Esophagus squamous epithelium (tissue), 4 donors: ENCODE measurements around the gene PRLH.

Source experiments
- POLR2A ChIP-seq, 4 donors: fragments of 450-650 bp; IDR thresholded peaks; one replicate each; pipeline ENCODE4 v1.6.1; 2017; ENCODE audit warnings: antibody characterized with exemption in 4 of 4, mild to moderate bottlenecking in 4 of 4, moderate library complexity in 3 of 4
- TF ChIP-seq, protein P1 (sequence below), 6 experiments: fragments of 450-650 bp in 4 of 6; fragments of 200-600 bp in 2 of 6; sonication (generic) in 2 of 6; IDR thresholded peaks; one replicate each; pipeline ENCODE4 v1.5.1; 2016 to 2019; ENCODE audit warnings: antibody characterized with exemption in 6 of 6, mild to moderate bottlenecking in 4 of 6, moderate library complexity in 4 of 6

DNA sequence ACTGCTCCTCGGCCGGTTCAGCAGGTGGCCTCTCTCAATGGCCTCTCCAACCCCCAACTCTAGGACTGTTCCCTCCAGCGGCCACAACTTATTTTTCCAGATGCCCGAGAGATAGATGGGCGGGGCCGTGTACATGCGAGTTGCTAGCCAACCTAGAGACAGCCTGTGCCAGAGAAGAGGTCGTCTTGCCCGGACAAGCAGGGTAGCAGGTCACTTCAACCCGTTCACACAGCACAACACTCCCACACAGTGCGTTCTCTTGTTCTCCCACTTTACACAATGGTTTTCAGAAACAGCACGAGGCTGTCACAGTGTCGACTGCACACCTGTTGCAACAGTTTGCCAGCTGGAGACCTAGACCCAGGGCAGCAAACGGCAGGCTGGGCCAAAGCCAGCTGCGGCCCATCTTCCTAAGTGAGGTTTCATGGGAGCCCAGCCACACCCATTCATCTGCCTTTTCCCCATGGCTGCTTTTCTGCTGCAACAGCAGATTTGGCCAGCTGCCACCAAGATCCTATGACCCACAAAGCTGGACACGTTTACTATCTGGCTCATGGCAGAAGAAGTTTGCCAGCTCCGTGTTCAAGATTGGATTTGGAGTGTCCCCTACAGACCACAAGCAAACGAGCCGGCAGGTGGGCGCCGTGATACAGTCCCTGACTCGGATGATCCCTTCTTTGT, 7.3 kb upstream of the PRLH start:
- TF ChIP-seq, protein P1, sequence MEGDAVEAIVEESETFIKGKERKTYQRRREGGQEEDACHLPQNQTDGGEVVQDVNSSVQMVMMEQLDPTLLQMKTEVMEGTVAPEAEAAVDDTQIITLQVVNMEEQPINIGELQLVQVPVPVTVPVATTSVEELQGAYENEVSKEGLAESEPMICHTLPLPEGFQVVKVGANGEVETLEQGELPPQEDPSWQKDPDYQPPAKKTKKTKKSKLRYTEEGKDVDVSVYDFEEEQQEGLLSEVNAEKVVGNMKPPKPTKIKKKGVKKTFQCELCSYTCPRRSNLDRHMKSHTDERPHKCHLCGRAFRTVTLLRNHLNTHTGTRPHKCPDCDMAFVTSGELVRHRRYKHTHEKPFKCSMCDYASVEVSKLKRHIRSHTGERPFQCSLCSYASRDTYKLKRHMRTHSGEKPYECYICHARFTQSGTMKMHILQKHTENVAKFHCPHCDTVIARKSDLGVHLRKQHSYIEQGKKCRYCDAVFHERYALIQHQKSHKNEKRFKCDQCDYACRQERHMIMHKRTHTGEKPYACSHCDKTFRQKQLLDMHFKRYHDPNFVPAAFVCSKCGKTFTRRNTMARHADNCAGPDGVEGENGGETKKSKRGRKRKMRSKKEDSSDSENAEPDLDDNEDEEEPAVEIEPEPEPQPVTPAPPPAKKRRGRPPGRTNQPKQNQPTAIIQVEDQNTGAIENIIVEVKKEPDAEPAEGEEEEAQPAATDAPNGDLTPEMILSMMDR (IDR thresholded peaks at IDR 0.05): no peak
- no peak for TF ChIP-seq POLR2A (IDR thresholded peaks at IDR 0.05)
